Esophagus squamous epithelium (tissue), 4 donors: ENCODE measurements around the gene RASL10B.

Experiments
- POLR2A ChIP-seq, 4 donors: fragments of 450-650 bp; IDR thresholded peaks; one replicate each; pipeline ENCODE4 v1.6.1; 2017; ENCODE audit warnings: antibody characterized with exemption in 4 of 4, mild to moderate bottlenecking in 4 of 4, moderate library complexity in 3 of 4
- TF ChIP-seq, protein P1 (sequence below), 6 experiments: fragments of 450-650 bp in 4 of 6; fragments of 200-600 bp in 2 of 6; sonication (generic) in 2 of 6; IDR thresholded peaks; one replicate each; pipeline ENCODE4 v1.5.1; 2016 to 2019; ENCODE audit warnings: antibody characterized with exemption in 6 of 6, mild to moderate bottlenecking in 4 of 6, moderate library complexity in 4 of 6

DNA sequence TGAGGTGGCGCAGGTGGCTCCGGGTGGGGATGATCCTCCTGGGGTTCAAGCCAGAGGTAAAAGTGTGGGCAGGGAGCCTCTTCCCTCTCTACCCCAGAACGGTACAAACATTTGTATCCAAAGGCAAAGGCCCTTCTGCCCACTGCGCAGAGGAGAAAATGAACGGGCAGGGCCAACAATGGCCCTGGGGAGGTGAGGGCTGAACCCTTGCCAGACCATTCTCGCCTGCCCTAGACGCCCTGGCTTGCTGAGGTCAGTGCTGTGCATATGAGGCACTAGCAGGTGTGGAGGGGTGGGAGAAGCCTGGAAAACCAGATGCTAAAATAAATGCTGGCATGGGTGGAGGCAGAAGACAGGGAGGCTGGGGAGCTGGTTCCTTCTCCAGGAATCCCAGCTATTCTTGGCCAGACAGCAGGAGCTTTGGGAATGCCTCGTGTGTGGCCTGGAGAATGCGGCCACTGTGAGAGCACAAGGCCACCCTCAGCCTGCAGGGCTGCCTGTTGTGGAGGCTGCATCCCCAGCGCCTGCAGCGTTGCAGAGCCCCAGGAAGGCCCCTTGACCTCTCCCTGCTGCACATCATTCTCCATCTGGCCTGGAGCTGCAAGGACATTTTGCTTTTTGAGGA is 33.8 kb downstream of the RASL10B start:
- TF ChIP-seq, protein P1, sequence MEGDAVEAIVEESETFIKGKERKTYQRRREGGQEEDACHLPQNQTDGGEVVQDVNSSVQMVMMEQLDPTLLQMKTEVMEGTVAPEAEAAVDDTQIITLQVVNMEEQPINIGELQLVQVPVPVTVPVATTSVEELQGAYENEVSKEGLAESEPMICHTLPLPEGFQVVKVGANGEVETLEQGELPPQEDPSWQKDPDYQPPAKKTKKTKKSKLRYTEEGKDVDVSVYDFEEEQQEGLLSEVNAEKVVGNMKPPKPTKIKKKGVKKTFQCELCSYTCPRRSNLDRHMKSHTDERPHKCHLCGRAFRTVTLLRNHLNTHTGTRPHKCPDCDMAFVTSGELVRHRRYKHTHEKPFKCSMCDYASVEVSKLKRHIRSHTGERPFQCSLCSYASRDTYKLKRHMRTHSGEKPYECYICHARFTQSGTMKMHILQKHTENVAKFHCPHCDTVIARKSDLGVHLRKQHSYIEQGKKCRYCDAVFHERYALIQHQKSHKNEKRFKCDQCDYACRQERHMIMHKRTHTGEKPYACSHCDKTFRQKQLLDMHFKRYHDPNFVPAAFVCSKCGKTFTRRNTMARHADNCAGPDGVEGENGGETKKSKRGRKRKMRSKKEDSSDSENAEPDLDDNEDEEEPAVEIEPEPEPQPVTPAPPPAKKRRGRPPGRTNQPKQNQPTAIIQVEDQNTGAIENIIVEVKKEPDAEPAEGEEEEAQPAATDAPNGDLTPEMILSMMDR (IDR thresholded peaks at IDR 0.05) = no peak
- TF ChIP-seq POLR2A (IDR thresholded peaks at IDR 0.05) = no peak
